NCI-H146 treated with DMSO at 0.1 percent for 48 hours (cell line): ENCODE measurements around the gene RFT1.
"Not testable (repeated sequence)": the region's sequence is repeated elsewhere in the genome, so short reads cannot be mapped to it uniquely, and the experiment has no call there.

Experiments
- DNase-seq: peaks from one replicate; lab custom pipeline; 2025; ENCODE audit not compliant: unreplicated experiment; lab: John Stamatoyannopoulos, UW

The RFT1 gene

DNA sequence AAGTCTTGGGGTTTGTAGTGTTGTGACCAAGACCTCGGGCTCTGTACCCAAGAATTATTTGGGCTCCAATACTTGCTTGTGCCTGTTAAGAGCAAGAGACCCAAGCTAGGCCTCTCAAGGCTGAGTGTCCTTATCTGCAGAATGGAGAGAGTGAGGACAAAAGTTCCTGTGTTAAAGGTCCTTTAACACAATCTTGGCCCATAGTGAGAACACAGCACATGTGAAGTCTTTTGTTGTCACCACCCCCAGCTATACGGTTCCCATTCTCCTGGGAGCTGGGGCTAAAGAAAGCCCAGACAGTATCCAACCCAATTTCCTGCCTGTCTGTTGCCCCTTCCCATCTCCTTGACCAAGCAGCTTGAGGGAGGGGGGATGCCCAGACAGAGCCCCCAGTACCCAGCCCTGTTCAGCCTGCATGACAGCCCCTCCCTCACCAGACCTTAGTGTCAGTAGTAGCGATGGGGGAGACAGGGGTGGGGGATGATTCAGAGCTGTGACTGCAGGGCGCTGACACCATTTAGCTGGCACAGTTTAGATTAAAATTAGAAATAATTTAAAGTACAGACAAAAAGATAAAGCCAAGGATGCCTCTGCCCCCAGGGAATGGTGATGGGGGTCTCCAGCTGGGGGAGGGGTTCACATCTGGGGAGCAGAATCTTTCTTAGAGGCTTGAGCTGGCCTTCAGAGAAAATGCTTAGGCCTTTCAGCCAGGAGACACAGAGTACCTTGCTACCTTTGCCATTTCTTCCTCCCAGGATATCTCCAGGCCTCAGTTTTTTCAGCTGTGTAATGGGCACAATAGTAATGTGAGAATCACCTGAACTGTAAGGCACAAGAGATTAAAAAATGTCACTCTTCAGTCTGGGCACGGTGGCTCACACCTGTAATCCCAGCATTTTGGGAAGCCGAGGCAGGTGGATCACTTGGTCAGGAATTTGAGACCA is 33.5 kb upstream of the RFT1 start:
- no peak for DNase-seq

GRCh38 chr3:53162672-53163443 is 32.6 kb upstream of the RFT1 start:
- DNase-seq, result no peak

- no peak for DNase-seq
Measured at GRCh38 chr3:53161820-53162671, 31.8 kb upstream of the RFT1 start.

DNA sequence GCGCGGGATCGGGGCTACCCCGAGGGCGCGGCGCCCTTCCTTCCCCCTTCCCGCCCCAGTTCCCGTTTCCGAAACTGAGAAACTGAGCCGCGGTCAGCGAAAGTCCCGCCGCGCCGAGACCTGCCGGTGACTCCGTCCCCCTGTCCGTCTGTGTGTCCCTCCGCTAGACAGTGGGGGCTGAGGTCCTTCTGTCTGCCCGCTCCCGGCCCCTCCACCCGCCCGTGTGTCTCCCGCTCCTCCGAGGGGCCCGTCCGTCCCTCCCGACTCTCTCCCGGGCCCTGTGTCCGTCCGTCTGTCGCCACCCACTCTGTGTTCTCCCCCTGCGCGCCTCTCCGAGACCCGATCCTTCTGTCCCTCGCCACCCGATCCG is 31.2 kb upstream of the RFT1 start:
- no peak for DNase-seq

GRCh38 chr3:53160660-53161449 is 30.6 kb upstream of the RFT1 start, which contains the start of gene PRKCD:
PRKCD (plus strand) TSS chr3:53161209; CDS start chr3:53178423, 17,214 bp downstream.
- peak; percentile 20 for DNase-seq

- no peak for DNase-seq
Measured at GRCh38 chr3:53160061-53160659, 29.9 kb upstream of the RFT1 start.

DNA sequence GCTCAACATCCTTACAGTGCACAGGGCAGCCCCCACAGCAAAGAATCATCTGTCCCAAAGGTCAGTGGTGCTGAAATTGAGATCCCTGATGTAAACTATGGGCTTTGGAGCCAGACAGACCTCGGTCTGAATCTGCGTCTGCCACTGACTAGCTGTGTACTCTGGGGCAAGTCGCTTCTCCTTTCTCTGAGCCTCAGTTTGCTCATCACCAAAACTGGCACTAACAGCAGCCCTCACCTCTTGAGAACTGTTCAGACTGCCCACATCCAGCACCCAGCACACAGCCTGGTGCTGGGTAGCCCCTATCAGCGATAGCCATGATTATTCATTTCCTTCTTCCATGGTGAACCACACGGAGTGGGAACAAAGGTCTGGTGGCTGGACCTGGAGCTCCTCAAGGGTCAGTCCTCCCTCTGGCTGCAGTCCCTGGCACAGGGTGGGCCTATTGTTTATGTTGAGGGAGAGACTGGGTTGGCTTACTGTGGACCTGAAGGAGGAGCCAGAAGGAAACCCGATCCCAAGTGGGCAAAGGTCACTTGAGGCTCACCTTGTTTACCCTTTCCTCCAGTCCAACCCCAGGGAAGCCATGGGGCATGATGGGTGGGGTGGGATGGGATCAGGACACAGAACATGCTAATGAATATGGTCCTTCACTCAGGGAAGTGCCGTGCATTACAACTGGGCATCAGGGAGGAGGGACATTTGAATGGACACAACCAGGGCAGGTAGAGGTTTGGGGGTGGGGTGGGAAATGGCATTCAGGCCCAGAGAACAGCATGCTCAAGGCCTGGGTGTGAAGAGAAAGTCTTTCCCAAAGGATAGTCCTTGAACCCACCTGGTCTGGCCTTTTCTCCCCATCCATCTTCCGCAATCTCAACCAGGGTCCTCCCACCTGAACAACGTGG is 29.2 kb upstream of the RFT1 start:
- no peak for DNase-seq

- DNase-seq, result no peak
Measured at GRCh38 chr3:53158765-53159155, 28.5 kb upstream of the RFT1 start.

DNA sequence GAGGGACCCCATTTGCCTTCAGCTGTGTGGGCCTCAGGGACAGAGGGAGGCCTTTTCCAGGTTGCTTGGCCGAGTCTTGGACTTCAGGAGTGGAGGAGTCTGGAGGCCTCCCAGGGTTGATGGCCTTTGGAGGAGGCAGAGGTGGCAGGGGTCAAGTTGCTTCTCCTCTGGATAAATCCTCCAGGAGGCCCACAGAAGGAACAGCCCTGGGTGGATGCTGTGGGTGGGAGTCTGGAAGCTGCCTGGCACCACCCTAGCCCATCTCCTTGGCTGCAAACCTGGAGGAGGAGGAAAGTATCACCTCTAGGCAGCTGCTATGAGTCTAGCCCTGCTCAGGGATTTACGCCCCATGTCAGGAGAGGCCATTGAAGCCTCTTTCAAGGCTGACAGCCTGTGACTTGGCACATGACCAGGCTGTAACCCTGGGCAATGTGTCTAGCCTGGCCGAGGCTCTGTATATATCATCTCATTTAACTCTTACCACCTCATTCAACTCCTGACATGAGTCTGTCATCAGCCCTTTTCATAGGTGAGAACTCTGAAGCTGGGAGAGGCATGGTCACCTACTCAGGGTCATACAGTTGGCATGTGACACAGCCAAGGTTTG is 27.8 kb upstream of the RFT1 start:
- no peak for DNase-seq

DNA sequence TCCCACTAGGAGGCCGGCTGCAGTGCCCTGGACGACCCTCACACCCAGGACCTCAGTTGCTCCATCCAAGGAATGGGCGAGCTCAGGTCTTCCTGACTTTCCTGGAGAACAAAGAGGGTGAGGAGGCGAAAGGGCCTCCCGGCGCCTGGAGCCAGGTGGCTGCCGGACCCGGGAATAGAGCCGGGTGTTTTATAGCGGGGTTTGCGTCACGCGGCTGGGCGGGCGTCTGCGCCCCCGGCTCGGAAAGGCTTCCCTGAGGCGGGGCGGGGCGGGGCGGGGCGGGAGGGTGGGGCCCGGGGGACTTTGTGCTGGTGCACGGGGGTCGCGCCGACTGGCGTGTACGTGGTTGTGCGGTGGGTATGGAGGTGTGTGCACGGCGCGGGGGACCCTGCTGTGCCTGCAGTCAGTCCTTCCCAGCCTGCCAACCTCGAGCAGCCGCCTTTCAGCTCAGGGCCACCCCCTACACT is 26.2 kb upstream of the RFT1 start:
- no peak for DNase-seq

- DNase-seq, result no peak
Measured at GRCh38 chr3:53155760-53156159, 25.5 kb upstream of the RFT1 start.

GRCh38 chr3:53154881-53155285 is 24.6 kb upstream of the RFT1 start:
- no peak for DNase-seq

GRCh38 chr3:53153980-53154379 is 23.7 kb upstream of the RFT1 start:
- DNase-seq, result no peak

DNA sequence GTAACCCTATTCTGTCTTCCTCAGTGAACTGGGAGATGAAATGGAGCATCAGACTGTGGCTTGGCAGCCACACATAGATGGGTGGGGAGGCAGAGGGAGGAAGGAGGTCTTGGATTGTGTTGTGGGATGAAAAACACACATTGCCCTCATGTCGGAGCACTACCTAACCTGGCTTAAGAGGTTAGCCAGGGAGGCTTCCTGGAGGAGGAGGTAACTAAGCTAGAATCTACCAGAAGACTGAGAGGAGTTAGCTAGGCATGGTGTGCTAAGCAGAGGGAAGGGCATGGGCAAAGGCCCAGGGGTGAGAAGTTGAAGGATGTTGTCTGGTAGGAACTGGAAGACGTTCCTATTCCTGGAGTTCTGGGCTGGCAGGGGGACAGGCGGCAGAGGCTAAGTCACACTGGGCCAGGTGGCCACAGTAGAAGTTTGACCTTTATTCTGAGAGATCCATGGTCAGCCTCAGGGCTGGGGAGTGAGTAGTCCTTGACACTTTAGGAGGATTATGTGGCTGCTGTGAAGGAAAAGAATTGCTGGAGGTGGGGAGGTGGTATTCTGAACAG is 23.1 kb upstream of the RFT1 start:
- no peak for DNase-seq

- DNase-seq, result no peak
Measured at GRCh38 chr3:53151870-53152660, 21.8 kb upstream of the RFT1 start.

- no peak for DNase-seq
Measured at GRCh38 chr3:53151465-53151864, 21.2 kb upstream of the RFT1 start.

DNA sequence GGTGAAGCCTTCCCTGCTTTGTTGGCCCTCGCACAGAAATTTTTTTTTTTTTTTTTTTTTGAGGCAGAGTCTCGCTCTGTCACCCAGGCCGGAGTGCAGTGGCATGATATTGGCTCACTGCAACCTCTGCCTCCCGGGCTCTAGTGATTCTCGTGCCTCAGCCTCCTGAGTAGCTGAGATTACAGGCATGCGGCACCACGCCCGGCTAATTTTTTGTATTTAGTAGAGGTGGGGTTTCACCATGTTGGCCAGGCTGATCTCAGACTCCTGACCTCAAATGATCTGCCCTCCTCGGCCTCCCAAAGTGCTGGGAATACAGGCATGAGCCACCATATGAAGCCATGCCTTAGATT is 20.8 kb upstream of the RFT1 start:
- DNase-seq, result not testable (repeated sequence)
